Prostate gland (tissue), 2 donors: ENCODE results near the gene GABRG3.
A peak's percentile ranks its signal among the peaks of the same experiment; 100 is the strongest.

Experiments
- POLR2A ChIP-seq: fragments of 450-650 bp; IDR thresholded peaks from one replicate; pipeline ENCODE4 v1.6.1; 2016; ENCODE audit warnings: antibody characterized with exemption, mild to moderate bottlenecking
- TF ChIP-seq, protein P1 (sequence below), 4 experiments: fragments of 200-600 bp in 2 of 4; fragments of 450-650 bp in 2 of 4; sonication (generic) in 2 of 4; IDR thresholded peaks; 1 replicate in 3 of 4; 2 replicates in 1 of 4; pipeline ENCODE4 v1.5.1; 2016 to 2019; ENCODE audit warnings: antibody characterized with exemption in 4 of 4, mild to moderate bottlenecking in 2 of 4, moderate library complexity in 2 of 4

DNA sequence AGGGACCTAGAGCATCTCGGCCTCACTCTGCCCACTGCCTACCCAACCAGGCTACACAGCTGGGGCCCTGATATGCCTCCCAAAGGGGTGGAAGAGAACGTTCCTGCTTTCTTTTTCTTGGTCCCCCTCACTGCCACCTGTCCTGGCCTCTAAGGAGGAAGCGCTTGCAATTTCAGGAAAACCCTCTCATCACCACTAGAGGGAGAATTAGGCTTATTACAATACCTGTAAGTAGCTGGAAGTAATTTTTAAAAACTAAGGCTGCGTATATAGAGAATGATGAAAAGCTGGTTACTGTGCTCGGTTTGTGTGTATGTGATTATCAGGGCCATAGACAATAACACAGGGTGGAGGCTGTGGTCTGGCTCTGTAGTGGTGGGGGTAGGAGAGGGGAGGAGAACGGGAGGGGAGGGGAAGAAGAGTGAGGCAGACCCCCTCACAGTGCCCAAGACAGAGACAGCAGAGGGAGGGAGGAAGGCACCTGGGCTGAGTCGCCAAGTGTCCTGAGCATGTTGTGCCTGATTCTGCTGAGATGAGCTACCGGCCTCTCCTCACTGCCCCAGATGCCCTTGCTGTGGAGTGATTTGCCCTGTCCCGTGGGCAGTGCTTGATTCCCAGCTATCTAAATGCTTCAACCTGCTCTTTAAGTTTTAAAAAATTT, 3.3 kb downstream of the GABRG3 start:
- TF ChIP-seq, protein P1, sequence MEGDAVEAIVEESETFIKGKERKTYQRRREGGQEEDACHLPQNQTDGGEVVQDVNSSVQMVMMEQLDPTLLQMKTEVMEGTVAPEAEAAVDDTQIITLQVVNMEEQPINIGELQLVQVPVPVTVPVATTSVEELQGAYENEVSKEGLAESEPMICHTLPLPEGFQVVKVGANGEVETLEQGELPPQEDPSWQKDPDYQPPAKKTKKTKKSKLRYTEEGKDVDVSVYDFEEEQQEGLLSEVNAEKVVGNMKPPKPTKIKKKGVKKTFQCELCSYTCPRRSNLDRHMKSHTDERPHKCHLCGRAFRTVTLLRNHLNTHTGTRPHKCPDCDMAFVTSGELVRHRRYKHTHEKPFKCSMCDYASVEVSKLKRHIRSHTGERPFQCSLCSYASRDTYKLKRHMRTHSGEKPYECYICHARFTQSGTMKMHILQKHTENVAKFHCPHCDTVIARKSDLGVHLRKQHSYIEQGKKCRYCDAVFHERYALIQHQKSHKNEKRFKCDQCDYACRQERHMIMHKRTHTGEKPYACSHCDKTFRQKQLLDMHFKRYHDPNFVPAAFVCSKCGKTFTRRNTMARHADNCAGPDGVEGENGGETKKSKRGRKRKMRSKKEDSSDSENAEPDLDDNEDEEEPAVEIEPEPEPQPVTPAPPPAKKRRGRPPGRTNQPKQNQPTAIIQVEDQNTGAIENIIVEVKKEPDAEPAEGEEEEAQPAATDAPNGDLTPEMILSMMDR (IDR thresholded peaks at IDR 0.05), result peak in 3 of 4 experiments; percentile 37 to 59 (median 42)
- no peak for TF ChIP-seq POLR2A
